Measurements from ENCODE around the gene CCDC169. TPM values are rescaled to one million over a fixed set of nuclear protein-coding genes. Genes with fewer than 3 reads are reported as not detected.
A peak's percentile ranks its signal among the peaks of the same experiment; 100 is the strongest.
"Not testable (repeated sequence)": the region's sequence is repeated elsewhere in the genome, so short reads cannot be mapped to it uniquely, and the experiment has no call there.

The CCDC169 gene
- total RNA-seq, result under 1 TPM in 1 of 3 donors, not detected in 2; 0.76 TPM

GRCh38 chr13:36297366-36298338 is at the start of gene CCDC169:
TSS of gene CCDC169 (minus strand) at chr13:36297814. CDS start at chr13:36297719, 95 bp downstream.
- H3K4me3 Mint-ChIP-seq, result peak within 1 kb of the TSS; percentile 82
- peaks cover 17% of the 10 kb centered on the region for H3K4me1 Mint-ChIP-seq (ENCODE audit: low read depth)
- peak; percentile 88 to 92 for ATAC-seq
- H3K27me3 Mint-ChIP-seq (ENCODE audit: low read depth), result peaks cover 20% of the 10 kb centered on the region
- no peaks in the 10 kb centered on the region for H3K36me3 Mint-ChIP-seq (ENCODE audit: insufficient read depth)
- peak; percentile 44 for DNase-seq
- no peaks in the 10 kb centered on the region for H3K9me3 Mint-ChIP-seq

- DNase-seq, result peak; percentile 84
- Mint-ChIP-seq H3K9me3 (no peaks in the 10 kb centered on the region), H3K36me3 (ENCODE audit: insufficient read depth) (peaks cover 2% of the 10 kb centered on the region), H3K4me1 (ENCODE audit: low read depth) (peaks cover 35% of the 10 kb centered on the region), H3K27me3 (ENCODE audit: low read depth) (no peaks in the 10 kb centered on the region), H3K4me3 (peak within 1 kb of the TSS; percentile 87)
- ATAC-seq, result peak; percentile 90 to 91
Observed at GRCh38 chr13:36346222-36347083, 48.8 kb upstream of the CCDC169 start, which contains the start of gene SPART. TSS of gene SPART (minus strand) at chr13:36346394. CDS start at chr13:36335830, 10,564 bp downstream.

GRCh38 chr13:36345438-36346221 is 48.0 kb upstream of the CCDC169 start:
- Mint-ChIP-seq H3K4me3 (peak overlapping the region; percentile 87), H3K27me3 (ENCODE audit: low read depth) (no peaks in the 10 kb centered on the region), H3K4me1 (ENCODE audit: low read depth) (peaks cover 40% of the 10 kb centered on the region), H3K9me3 (no peaks in the 10 kb centered on the region), H3K36me3 (ENCODE audit: insufficient read depth) (peaks cover 3% of the 10 kb centered on the region)
- ATAC-seq, result peak; percentile 10 to 15
- DNase-seq, result peak; percentile 10

GRCh38 chr13:36344886-36345437 is 47.3 kb upstream of the CCDC169 start:
- Mint-ChIP-seq H3K36me3 (ENCODE audit: insufficient read depth) (peaks cover 3% of the 10 kb centered on the region), H3K4me1 (ENCODE audit: low read depth) (peaks cover 40% of the 10 kb centered on the region), H3K27me3 (ENCODE audit: low read depth) (no peaks in the 10 kb centered on the region), H3K4me3 (peak overlapping the region; percentile 87), H3K9me3 (no peaks in the 10 kb centered on the region)
- ATAC-seq, result no peak
- no peak for DNase-seq

GRCh38 chr13:36344173-36344572 is 46.6 kb upstream of the CCDC169 start:
- DNase-seq, result no peak
- H3K4me3 Mint-ChIP-seq, result peak overlapping the region; percentile 87
- peaks cover 40% of the 10 kb centered on the region for H3K4me1 Mint-ChIP-seq (ENCODE audit: low read depth)
- H3K9me3 Mint-ChIP-seq, result no peaks in the 10 kb centered on the region
- no peaks in the 10 kb centered on the region for H3K27me3 Mint-ChIP-seq (ENCODE audit: low read depth)
- ATAC-seq, result no peak
- H3K36me3 Mint-ChIP-seq (ENCODE audit: insufficient read depth), result peaks cover 3% of the 10 kb centered on the region

GRCh38 chr13:36343766-36344165 is 46.2 kb upstream of the CCDC169 start:
- ATAC-seq (no peak), DNase-seq (no peak)
- H3K4me3 Mint-ChIP-seq, result peak overlapping the region; percentile 87
- peaks cover 43% of the 10 kb centered on the region for H3K4me1 Mint-ChIP-seq (ENCODE audit: low read depth)
- no peaks in the 10 kb centered on the region for H3K27me3 Mint-ChIP-seq (ENCODE audit: low read depth)
- peaks cover 3% of the 10 kb centered on the region for H3K36me3 Mint-ChIP-seq (ENCODE audit: insufficient read depth)
- no peaks in the 10 kb centered on the region for H3K9me3 Mint-ChIP-seq

- Mint-ChIP-seq H3K4me3 (no peak overlapping the region), H3K9me3 (no peaks in the 10 kb centered on the region), H3K36me3 (ENCODE audit: insufficient read depth) (peaks cover 3% of the 10 kb centered on the region), H3K4me1 (ENCODE audit: low read depth) (peaks cover 48% of the 10 kb centered on the region), H3K27me3 (ENCODE audit: low read depth) (no peaks in the 10 kb centered on the region)
- DNase-seq, result no peak
- no peak for ATAC-seq
Observed at GRCh38 chr13:36342715-36343114, 45.1 kb upstream of the CCDC169 start.

- peaks cover 9% of the 10 kb centered on the region for H3K36me3 Mint-ChIP-seq (ENCODE audit: insufficient read depth)
- no peak overlapping the region for H3K4me3 Mint-ChIP-seq
- DNase-seq, result no peak
- no peak for ATAC-seq
- no peaks in the 10 kb centered on the region for H3K9me3 Mint-ChIP-seq
- H3K27me3 Mint-ChIP-seq (ENCODE audit: low read depth), result no peaks in the 10 kb centered on the region
- peaks cover 53% of the 10 kb centered on the region for H3K4me1 Mint-ChIP-seq (ENCODE audit: low read depth)
Observed at GRCh38 chr13:36341718-36342117, 44.1 kb upstream of the CCDC169 start.

GRCh38 chr13:36339600-36340155 is 42.1 kb upstream of the CCDC169 start:
- peaks cover 57% of the 10 kb centered on the region for H3K4me1 Mint-ChIP-seq (ENCODE audit: low read depth)
- peaks cover 8% of the 10 kb centered on the region for H3K36me3 Mint-ChIP-seq (ENCODE audit: insufficient read depth)
- no peak overlapping the region for H3K4me3 Mint-ChIP-seq
- ATAC-seq, result no peak
- no peaks in the 10 kb centered on the region for H3K9me3 Mint-ChIP-seq
- DNase-seq, result no peak
- no peaks in the 10 kb centered on the region for H3K27me3 Mint-ChIP-seq (ENCODE audit: low read depth)

GRCh38 chr13:36337938-36338641 is 40.5 kb upstream of the CCDC169 start:
- H3K9me3 Mint-ChIP-seq, result no peaks in the 10 kb centered on the region
- no peaks in the 10 kb centered on the region for H3K27me3 Mint-ChIP-seq (ENCODE audit: low read depth)
- peaks cover 12% of the 10 kb centered on the region for H3K36me3 Mint-ChIP-seq (ENCODE audit: insufficient read depth)
- ATAC-seq, result no peak
- H3K4me1 Mint-ChIP-seq (ENCODE audit: low read depth), result peaks cover 60% of the 10 kb centered on the region
- no peak overlapping the region for H3K4me3 Mint-ChIP-seq
- DNase-seq, result no peak

- Mint-ChIP-seq H3K4me1 (ENCODE audit: low read depth) (peaks cover 36% of the 10 kb centered on the region), H3K4me3 (no peak overlapping the region), H3K9me3 (no peaks in the 10 kb centered on the region), H3K27me3 (ENCODE audit: low read depth) (no peaks in the 10 kb centered on the region), H3K36me3 (ENCODE audit: insufficient read depth) (peaks cover 36% of the 10 kb centered on the region)
- ATAC-seq, result no peak
- no peak for DNase-seq
Observed at GRCh38 chr13:36332986-36333385, 35.4 kb upstream of the CCDC169 start.

GRCh38 chr13:36332255-36332654 is 34.6 kb upstream of the CCDC169 start:
- Mint-ChIP-seq H3K36me3 (ENCODE audit: insufficient read depth) (peaks cover 38% of the 10 kb centered on the region), H3K4me1 (ENCODE audit: low read depth) (peaks cover 31% of the 10 kb centered on the region)
- H3K9me3 Mint-ChIP-seq; H3K27me3 Mint-ChIP-seq (ENCODE audit: low read depth); H3K4me3 Mint-ChIP-seq; ATAC-seq; DNase-seq: not testable (repeated sequence)

GRCh38 chr13:36331280-36331679 is 33.7 kb upstream of the CCDC169 start:
- Mint-ChIP-seq H3K27me3 (ENCODE audit: low read depth) (no peaks in the 10 kb centered on the region), H3K9me3 (no peaks in the 10 kb centered on the region), H3K4me1 (ENCODE audit: low read depth) (peaks cover 22% of the 10 kb centered on the region), H3K36me3 (ENCODE audit: insufficient read depth) (peaks cover 38% of the 10 kb centered on the region), H3K4me3 (no peak overlapping the region)
- DNase-seq, result no peak
- ATAC-seq, result no peak
